ENCODE measurements around the gene GKAP1. TPM values are rescaled to one million over a fixed set of nuclear protein-coding genes. Genes with fewer than 3 reads are reported as not detected.
"Not testable (repeated sequence)": the region's sequence is repeated elsewhere in the genome, so short reads cannot be mapped to it uniquely, and the experiment has no call there.

Gene GKAP1
- total RNA-seq, 2 donors from 2014 or later, result 3.8 to 6.2 TPM

DNA sequence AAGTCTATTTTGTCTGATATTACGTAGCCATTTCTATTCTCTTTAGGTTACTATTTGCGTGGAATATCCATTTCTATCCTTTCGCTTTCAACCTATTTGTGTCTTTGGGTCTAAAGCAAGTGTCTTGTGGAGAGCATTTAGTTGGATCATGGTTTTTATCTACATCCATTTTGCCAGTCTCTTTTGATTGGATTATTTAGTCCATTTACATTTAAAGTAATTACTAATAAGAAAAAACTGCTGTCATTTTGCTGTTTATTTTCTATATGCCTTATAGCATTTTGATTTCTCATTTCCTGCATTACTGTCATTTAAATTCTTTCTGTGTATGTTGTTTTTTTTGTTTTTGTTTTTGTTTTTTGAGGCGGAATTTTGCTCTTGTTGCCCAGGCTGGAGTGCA is 83.8 kb downstream of the GKAP1 start:
- DNase-seq (ENCODE audit: low spot score) (no peak), ATAC-seq (ENCODE audit: insufficient number of reproducible peaks, low FRiP score, low read depth) (no peak)
- Histone ChIP-seq H3K27me3 (replicated peaks; ENCODE audit: insufficient read depth) (no peaks in the 10 kb centered on the region), H3K9me3 (no peaks in the 10 kb centered on the region), H3K36me3 (no peaks in the 10 kb centered on the region), H3K4me3 (no peak overlapping the region), H3K4me1 (ENCODE audit: control insufficient read depth in 1 of 2, low read depth in 2 of 2) (no peaks in the 10 kb centered on the region), H3K27ac (no peak overlapping the region)
- TF ChIP-seq, protein P1, sequence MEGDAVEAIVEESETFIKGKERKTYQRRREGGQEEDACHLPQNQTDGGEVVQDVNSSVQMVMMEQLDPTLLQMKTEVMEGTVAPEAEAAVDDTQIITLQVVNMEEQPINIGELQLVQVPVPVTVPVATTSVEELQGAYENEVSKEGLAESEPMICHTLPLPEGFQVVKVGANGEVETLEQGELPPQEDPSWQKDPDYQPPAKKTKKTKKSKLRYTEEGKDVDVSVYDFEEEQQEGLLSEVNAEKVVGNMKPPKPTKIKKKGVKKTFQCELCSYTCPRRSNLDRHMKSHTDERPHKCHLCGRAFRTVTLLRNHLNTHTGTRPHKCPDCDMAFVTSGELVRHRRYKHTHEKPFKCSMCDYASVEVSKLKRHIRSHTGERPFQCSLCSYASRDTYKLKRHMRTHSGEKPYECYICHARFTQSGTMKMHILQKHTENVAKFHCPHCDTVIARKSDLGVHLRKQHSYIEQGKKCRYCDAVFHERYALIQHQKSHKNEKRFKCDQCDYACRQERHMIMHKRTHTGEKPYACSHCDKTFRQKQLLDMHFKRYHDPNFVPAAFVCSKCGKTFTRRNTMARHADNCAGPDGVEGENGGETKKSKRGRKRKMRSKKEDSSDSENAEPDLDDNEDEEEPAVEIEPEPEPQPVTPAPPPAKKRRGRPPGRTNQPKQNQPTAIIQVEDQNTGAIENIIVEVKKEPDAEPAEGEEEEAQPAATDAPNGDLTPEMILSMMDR (IDR thresholded peaks at IDR 0.05), result no peak

- not testable (repeated sequence) for H3K27ac ChIP-seq; ATAC-seq (ENCODE audit: insufficient number of reproducible peaks, low FRiP score, low read depth); H3K4me1 ChIP-seq (ENCODE audit: control insufficient read depth in 1 of 2, low read depth in 2 of 2); DNase-seq (ENCODE audit: low spot score); H3K36me3 ChIP-seq; H3K27me3 ChIP-seq (replicated peaks; ENCODE audit: insufficient read depth); H3K9me3 ChIP-seq; H3K4me3 ChIP-seq
These were observed 88.8 kb downstream of the GKAP1 start for GRCh38 chr9:83728591-83729368.

GRCh38 chr9:83724436-83724835 is 93.1 kb downstream of the GKAP1 start:
- DNase-seq (ENCODE audit: low spot score), result no peak
- ATAC-seq (ENCODE audit: insufficient number of reproducible peaks, low FRiP score, low read depth), result no peak
- no peak overlapping the region for H3K27ac ChIP-seq
- no peak overlapping the region for H3K4me3 ChIP-seq
- no peaks in the 10 kb centered on the region for H3K36me3 ChIP-seq
- H3K9me3 ChIP-seq, result no peaks in the 10 kb centered on the region
- no peaks in the 10 kb centered on the region for H3K27me3 ChIP-seq (replicated peaks; ENCODE audit: insufficient read depth)
- TF ChIP-seq, protein P1 (IDR thresholded peaks at IDR 0.05), result no peak
- no peaks in the 10 kb centered on the region for H3K4me1 ChIP-seq (ENCODE audit: control insufficient read depth in 1 of 2, low read depth in 2 of 2)

- H3K27ac ChIP-seq, result no peak overlapping the region
- TF ChIP-seq, protein P1 (IDR thresholded peaks at IDR 0.05), result no peak
- no peaks in the 10 kb centered on the region for H3K9me3 ChIP-seq
- H3K27me3 ChIP-seq (replicated peaks; ENCODE audit: insufficient read depth), result no peaks in the 10 kb centered on the region
- no peaks in the 10 kb centered on the region for H3K36me3 ChIP-seq
- DNase-seq (ENCODE audit: low spot score) (no peak), ATAC-seq (ENCODE audit: insufficient number of reproducible peaks, low FRiP score, low read depth) (no peak)
- no peak overlapping the region for H3K4me3 ChIP-seq
- no peaks in the 10 kb centered on the region for H3K4me1 ChIP-seq (ENCODE audit: control insufficient read depth in 1 of 2, low read depth in 2 of 2)
These were observed 94.7 kb downstream of the GKAP1 start for GRCh38 chr9:83722726-83723495.

DNA sequence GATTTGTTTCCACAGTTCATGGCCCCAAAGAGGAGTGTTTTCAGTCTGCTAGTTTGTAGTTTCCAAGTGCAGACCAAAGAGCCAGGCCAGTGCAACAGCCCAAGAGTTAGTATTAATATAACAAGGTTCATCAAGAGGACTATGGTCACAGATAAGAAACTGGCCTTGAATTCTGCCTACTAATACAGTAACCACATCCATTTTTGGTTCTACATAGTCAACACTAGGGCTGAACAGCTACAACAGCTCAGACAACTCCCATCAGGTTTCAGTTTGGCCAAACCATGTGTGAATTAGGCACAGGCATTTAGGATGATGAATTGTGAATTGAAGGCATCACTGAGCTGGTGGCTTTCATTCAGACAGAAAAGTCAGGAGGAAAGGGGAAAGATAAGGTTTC is 96.1 kb downstream of the GKAP1 start:
- Histone ChIP-seq H3K36me3 (no peaks in the 10 kb centered on the region), H3K27me3 (replicated peaks; ENCODE audit: insufficient read depth) (no peaks in the 10 kb centered on the region), H3K4me1 (ENCODE audit: control insufficient read depth in 1 of 2, low read depth in 2 of 2) (no peaks in the 10 kb centered on the region), H3K27ac (no peak overlapping the region), H3K9me3 (no peaks in the 10 kb centered on the region), H3K4me3 (no peak overlapping the region)
- DNase-seq (ENCODE audit: low spot score), result no peak
- ATAC-seq (ENCODE audit: insufficient number of reproducible peaks, low FRiP score, low read depth), result no peak
- TF ChIP-seq, protein P1 (IDR thresholded peaks at IDR 0.05), result no peak
